Neutrophil (primary cell): Measurements from ENCODE around the gene MESP1.
"Not testable (repeated sequence)": the region's sequence is repeated elsewhere in the genome, so short reads cannot be mapped to it uniquely, and the experiment has no call there.

Source experiments
- H3K27ac ChIP-seq: fragments of 200-600 bp; sonication (generic); 2 replicates; pipeline ENCODE4 v1.5.1; 2016; ENCODE audit warnings: mild to moderate bottlenecking, moderate library complexity
- H3K27me3 ChIP-seq: fragments of 200-600 bp; sonication (generic); 2 replicates; pipeline ENCODE4 v1.6.0; 2016; ENCODE audit warnings: mild to moderate bottlenecking
- H3K36me3 ChIP-seq: fragments of 200-600 bp; sonication (generic); 2 replicates; pipeline ENCODE4 v1.5.1; 2017
- H3K4me1 ChIP-seq, 2 experiments: fragments of 200-600 bp in 1 of 2; sonication (generic) in 1 of 2; 1 replicate in 1 of 2; 2 replicates in 1 of 2; pipeline versions ENCODE4 v1.5.1 to v1.6.1; 2013 to 2016; ENCODE audit warnings: low read depth in 1 of 2, low read length in 1 of 2, mild to moderate bottlenecking in 1 of 2, moderate library complexity in 1 of 2; ENCODE audit not compliant: control insufficient read depth in 1 of 2, insufficient read depth in 1 of 2
- H3K4me3 ChIP-seq, 2 experiments: fragments of 200-600 bp in 1 of 2; sonication (generic) in 1 of 2; 1 replicate in 1 of 2; 2 replicates in 1 of 2; pipeline ENCODE4 v1.5.1; 2013 to 2016; ENCODE audit warnings: low read depth in 1 of 2, low read length in 1 of 2, mild to moderate bottlenecking in 1 of 2, moderate library complexity in 1 of 2
- H3K9me3 ChIP-seq: fragments of 200-600 bp; sonication (generic); 2 replicates; pipeline ENCODE4 v1.5.1; 2016
- CTCF ChIP-seq: fragments of 200-600 bp; sonication (generic); IDR thresholded peaks from 2 replicates; pipeline ENCODE4 v1.5.1; 2016; ENCODE audit warnings: antibody characterized with exemption

Gene MESP1

DNA sequence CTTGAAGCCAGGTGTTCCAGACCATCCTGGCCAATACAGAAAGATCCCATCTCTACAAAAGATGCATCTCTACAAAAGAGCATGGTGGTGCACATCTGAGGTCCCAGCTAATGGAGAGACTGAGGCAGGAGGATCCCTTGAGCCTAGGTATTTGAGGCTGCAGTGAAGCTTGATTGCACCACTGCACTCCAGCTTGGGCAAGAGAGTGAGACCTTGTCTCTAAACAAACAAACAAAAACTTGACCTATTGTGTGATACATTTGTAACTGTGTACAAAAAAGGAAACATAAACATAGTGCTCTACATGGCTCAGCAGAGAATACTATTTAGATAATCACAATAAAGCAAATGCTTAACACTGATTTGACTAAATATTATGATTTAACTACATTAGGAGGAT, 44.9 kb upstream of the MESP1 start:
- Histone ChIP-seq H3K9me3 (no peaks in the 10 kb centered on the region), H3K36me3 (peaks cover 100% of the 10 kb centered on the region), H3K4me3 (no peak overlapping the region), H3K27me3 (no peaks in the 10 kb centered on the region), H3K4me1 (no peaks in the 10 kb centered on the region), H3K27ac (peak overlapping the region; percentile 50)
- TF ChIP-seq CTCF = no peak

DNA sequence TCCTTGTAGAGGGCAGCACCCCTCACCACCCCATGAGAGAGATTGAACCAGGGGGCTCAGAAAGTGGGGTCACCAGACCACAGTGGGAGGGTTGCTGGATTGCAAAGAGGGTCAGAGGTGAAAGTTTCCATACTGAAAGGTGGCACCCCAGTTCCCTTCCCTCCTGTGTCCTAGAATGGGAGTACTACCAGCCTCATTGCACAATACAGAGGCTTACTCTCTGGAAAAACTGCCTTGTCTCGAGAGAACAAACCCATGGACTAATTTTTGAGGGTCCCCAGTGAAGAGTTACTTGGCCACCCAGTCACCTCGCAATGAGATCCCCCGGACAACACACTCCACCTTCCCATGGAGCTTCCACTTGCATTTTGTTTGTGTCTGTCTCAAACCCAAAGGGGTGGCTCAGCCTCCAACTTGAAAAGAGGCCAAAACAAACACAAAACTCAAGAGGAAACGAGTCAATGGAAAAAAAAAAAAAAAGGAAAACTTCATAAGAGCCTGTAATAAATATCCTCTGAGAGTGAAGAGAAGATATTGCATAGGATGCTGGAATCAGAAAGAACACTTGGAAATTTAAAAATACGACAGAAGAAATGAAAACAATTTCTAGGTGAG, 43.7 kb upstream of the MESP1 start:
- no peaks in the 10 kb centered on the region for H3K4me1 ChIP-seq
- H3K4me3 ChIP-seq = no peak overlapping the region
- peak overlapping the region; percentile 18 for H3K27ac ChIP-seq
- H3K9me3 ChIP-seq = no peaks in the 10 kb centered on the region
- no peak for TF ChIP-seq CTCF
- no peaks in the 10 kb centered on the region for H3K27me3 ChIP-seq
- H3K36me3 ChIP-seq = peaks cover 100% of the 10 kb centered on the region

DNA sequence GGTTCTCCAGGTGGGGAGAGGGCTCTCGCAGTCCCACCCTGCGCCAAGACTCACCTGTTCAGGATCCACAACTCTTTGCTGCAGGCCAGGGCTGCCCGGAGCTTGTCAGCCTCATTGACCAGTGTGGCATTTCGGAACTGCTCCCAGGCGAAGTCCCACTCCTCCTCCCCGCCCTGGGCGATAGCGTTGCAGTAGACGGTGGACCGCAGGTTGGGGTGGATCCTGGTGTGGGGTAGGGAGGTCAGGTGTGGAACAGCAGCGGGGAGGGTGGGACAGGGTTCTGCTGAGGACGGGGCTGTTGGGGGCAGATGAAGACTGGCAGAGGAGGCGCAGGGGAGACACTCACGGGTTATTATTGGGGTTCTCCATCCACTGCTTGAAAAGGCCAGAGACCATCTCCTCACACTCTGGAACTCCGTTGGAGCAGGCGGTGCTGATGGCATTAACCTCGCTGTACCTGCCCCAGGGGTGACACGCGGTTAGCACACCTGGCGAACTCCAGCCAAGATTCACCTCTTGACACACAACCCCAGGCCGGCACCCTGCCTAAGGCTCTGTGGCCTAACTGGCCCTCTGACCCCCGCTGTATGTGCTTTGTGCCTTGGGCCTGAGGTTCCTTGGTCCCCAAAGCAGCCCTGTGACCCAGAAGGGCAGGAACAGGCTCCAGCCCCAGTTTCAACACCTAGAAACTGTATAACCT, 41.2 kb upstream of the MESP1 start:
- H3K4me1 ChIP-seq = no peaks in the 10 kb centered on the region
- no peaks in the 10 kb centered on the region for H3K27me3 ChIP-seq
- no peak overlapping the region for H3K4me3 ChIP-seq
- no peak for TF ChIP-seq CTCF
- no peaks in the 10 kb centered on the region for H3K9me3 ChIP-seq
- no peak overlapping the region for H3K27ac ChIP-seq
- H3K36me3 ChIP-seq = peaks cover 100% of the 10 kb centered on the region

- H3K4me1 ChIP-seq = no peaks in the 10 kb centered on the region
- no peaks in the 10 kb centered on the region for H3K9me3 ChIP-seq
- H3K4me3 ChIP-seq = no peak overlapping the region
- no peaks in the 10 kb centered on the region for H3K27me3 ChIP-seq
- H3K36me3 ChIP-seq = peaks cover 100% of the 10 kb centered on the region
- no peak for TF ChIP-seq CTCF
- H3K27ac ChIP-seq = peak overlapping the region; percentile 20
Measured at GRCh38 chr15:89790661-89791060, 39.6 kb upstream of the MESP1 start.

DNA sequence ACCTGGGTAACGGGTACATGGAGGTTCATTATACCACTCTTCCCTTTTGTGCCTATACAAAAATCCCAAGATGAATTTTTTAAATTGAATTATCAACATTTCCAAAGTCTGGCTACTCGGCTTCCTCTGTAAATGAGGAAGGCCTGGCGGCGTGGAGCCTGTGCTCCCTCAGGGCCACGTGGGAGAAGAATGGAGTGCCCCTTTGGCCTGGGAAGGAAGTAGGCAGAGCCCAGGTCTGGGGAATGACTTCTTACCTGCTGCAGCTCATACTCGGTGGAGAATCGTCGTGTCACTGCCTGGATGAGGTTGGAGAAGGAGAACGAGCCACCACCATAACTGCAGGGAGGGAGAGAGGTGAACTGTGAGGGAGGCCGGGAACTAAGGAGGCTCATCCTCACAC, 39.2 kb upstream of the MESP1 start:
- no peaks in the 10 kb centered on the region for H3K9me3 ChIP-seq
- H3K4me3 ChIP-seq = no peak overlapping the region
- peak overlapping the region; percentile 20 for H3K27ac ChIP-seq
- TF ChIP-seq CTCF = no peak
- peaks cover 100% of the 10 kb centered on the region for H3K36me3 ChIP-seq
- no peaks in the 10 kb centered on the region for H3K4me1 ChIP-seq
- no peaks in the 10 kb centered on the region for H3K27me3 ChIP-seq

GRCh38 chr15:89788585-89788984, 37.5 kb upstream of the MESP1 start:
- H3K9me3 ChIP-seq, H3K27ac ChIP-seq, H3K4me3 ChIP-seq, H3K27me3 ChIP-seq, H3K4me1 ChIP-seq: not testable (repeated sequence)
- H3K36me3 ChIP-seq = peaks cover 100% of the 10 kb centered on the region
